ENCODE data around the gene DYNLL1.

- TF ChIP-seq EZH2 (IDR thresholded peaks at IDR 0.05; ENCODE audit: borderline replicate concordance, low read depth, low read length, poor library complexity, severe bottlenecking) (no peak), CTCF (conservative IDR thresholded peaks at IDR 0.05; ENCODE audit: low read depth, low read length) (no peak)
Measured at GRCh38 chr12:120515496-120515895, 19.6 kb downstream of the DYNLL1 start.
